GM23338 (cell line): ENCODE results near the gene PDHX. TPM values are rescaled to one million over a fixed set of nuclear protein-coding genes. Genes with fewer than 3 reads are reported as not detected.

ENCODE experiments used
- ATAC-seq: fragments of 200-7000 bp; cut with Tn5 transposase; 3 replicates; pipeline ENCODE4 v1.9.1; 2020
- DNase-seq: peaks from one replicate; pipeline ENCODE4 v3.0.0-alpha.2; 2015; ENCODE audit warnings: low spot score
- H2AFZ ChIP-seq: fragments of 200-600 bp; sonication (generic); 2 replicates; pipeline ENCODE4 v1.8.0; 2016; ENCODE audit warnings: antibody characterized with exemption, mild to moderate bottlenecking, moderate library complexity
- H3F3A ChIP-seq: fragments of 200-600 bp; sonication (generic); replicated peaks from 2 replicates; pipeline ENCODE4 v1.8.0; 2017; ENCODE audit warnings: antibody characterized with exemption, mixed run types, low read depth
- H3K27ac ChIP-seq: fragments of 200-600 bp; sonication (generic); 2 replicates; pipeline ENCODE4 v1.6.1; 2016; ENCODE audit warnings: low read depth
- H3K27me3 ChIP-seq: fragments of 200-600 bp; sonication (generic); 2 replicates; pipeline ENCODE4 v1.8.0; 2016; ENCODE audit warnings: mild to moderate bottlenecking, mixed run types, moderate library complexity; ENCODE audit not compliant: insufficient read depth
- H3K36me3 ChIP-seq: fragments of 200-600 bp; sonication (generic); 2 replicates; pipeline ENCODE4 v1.8.0; 2016; ENCODE audit warnings: mild to moderate bottlenecking; ENCODE audit not compliant: insufficient read depth
- H3K4me1 ChIP-seq: fragments of 200-600 bp; sonication (generic); 2 replicates; pipeline ENCODE4 v1.8.0; 2016; ENCODE audit warnings: mild to moderate bottlenecking, moderate library complexity; ENCODE audit not compliant: insufficient read depth
- H3K4me2 ChIP-seq: fragments of 200-600 bp; sonication (generic); 2 replicates; pipeline ENCODE4 v1.7.1; 2017; ENCODE audit warnings: mixed run types
- H3K4me3 ChIP-seq: fragments of 200-600 bp; sonication (generic); 2 replicates; pipeline ENCODE4 v1.6.1; 2016; ENCODE audit warnings: mixed run types
- H3K79me2 ChIP-seq: fragments of 200-600 bp; sonication (generic); replicated peaks from 2 replicates; pipeline ENCODE4 v1.8.0; 2017; ENCODE audit warnings: mild to moderate bottlenecking; ENCODE audit not compliant: insufficient read depth
- H3K9me2 ChIP-seq: fragments of 200-600 bp; sonication (generic); 2 replicates; pipeline ENCODE4 v1.8.0; 2017; ENCODE audit not compliant: insufficient read depth
- H4K20me1 ChIP-seq: fragments of 200-600 bp; sonication (generic); replicated peaks from 2 replicates; pipeline ENCODE4 v1.8.0; 2017; ENCODE audit warnings: mild to moderate bottlenecking; ENCODE audit not compliant: insufficient read depth
- H3K27ac Mint-ChIP-seq: 2 replicates; pipeline ENCODE4 v1.8.0; 2020; ENCODE audit warnings: inconsistent platforms, mild to moderate bottlenecking, moderate library complexity, mixed read lengths
- H3K27me3 Mint-ChIP-seq: 3 replicates; pipeline ENCODE4 v1.8.0; 2022; ENCODE audit warnings: low read depth, mild to moderate bottlenecking, moderate library complexity, mixed read lengths, inconsistent platforms; ENCODE audit not compliant: insufficient read depth, poor library complexity
- H3K36me3 Mint-ChIP-seq: 3 replicates; pipeline ENCODE4 v1.8.0; 2021; ENCODE audit warnings: low read depth, mild to moderate bottlenecking, inconsistent platforms, moderate library complexity, mixed read lengths
- H3K4me1 Mint-ChIP-seq: 3 replicates; pipeline ENCODE4 v1.8.0; 2020; ENCODE audit warnings: mild to moderate bottlenecking, inconsistent platforms, mixed read lengths
- H3K4me3 Mint-ChIP-seq: 3 replicates; pipeline ENCODE4 v1.8.0; 2021; ENCODE audit warnings: moderate library complexity, mild to moderate bottlenecking, inconsistent platforms, mixed read lengths
- H3K9me3 Mint-ChIP-seq: 3 replicates; pipeline ENCODE4 v1.8.0; 2020; ENCODE audit warnings: moderate library complexity, mild to moderate bottlenecking, inconsistent platforms, mixed read lengths
- CREB1 ChIP-seq: fragments of 250-450 bp; sonication (Bioruptor Pico); IDR thresholded peaks from 2 replicates; pipeline ENCODE4 v1.5.0; 2020; ENCODE audit warnings: low read depth, mild to moderate bottlenecking, moderate library complexity
- EZH2 ChIP-seq: fragments of 200-600 bp; sonication (generic); IDR thresholded peaks from one replicate; pipeline ENCODE4 v1.8.0; 2017; ENCODE audit warnings: antibody characterized with exemption, mild to moderate bottlenecking, low read depth; ENCODE audit not compliant: unreplicated experiment
- EZH2phosphoT487 ChIP-seq: fragments of 200-600 bp; sonication (generic); IDR thresholded peaks from one replicate; pipeline ENCODE4 v1.8.1; 2018; ENCODE audit warnings: antibody characterized with exemption; ENCODE audit not compliant: unreplicated experiment
- JUNB ChIP-seq: IDR thresholded peaks from one replicate; pipeline ENCODE4 v1.6.1; 2016; ENCODE audit warnings: antibody characterized with exemption; ENCODE audit not compliant: unreplicated experiment
- NANOG ChIP-seq: IDR thresholded peaks from 2 replicates; pipeline ENCODE4 v1.6.1; 2016; ENCODE audit warnings: antibody characterized with exemption, borderline replicate concordance
- POLR2AphosphoS5 ChIP-seq: IDR thresholded peaks from 2 replicates; pipeline ENCODE4 v1.6.1; 2016; ENCODE audit warnings: antibody characterized with exemption, low read depth
- STAT1 ChIP-seq: IDR thresholded peaks from one replicate; pipeline ENCODE4 v1.6.1; 2016; ENCODE audit warnings: antibody characterized with exemption; ENCODE audit not compliant: unreplicated experiment
- ZNF114 ChIP-seq: fragments of 250-450 bp; sonication (Bioruptor Pico); IDR thresholded peaks from 2 replicates; pipeline ENCODE4 v1.5.0; 2020; ENCODE audit warnings: mild to moderate bottlenecking, moderate library complexity
- ZNF331 ChIP-seq: fragments of 250-450 bp; sonication (Bioruptor Pico); IDR thresholded peaks from 2 replicates; pipeline ENCODE4 v1.5.0; 2020; ENCODE audit warnings: low read depth, mild to moderate bottlenecking, moderate library complexity
- polyA plus RNA-seq: library from polyadenylated mRNA; unstranded; fragments of >200 nt; fragmentation: Nextera tagmentation; extraction: Ambion mirVana; gene quantifications from 2 replicates; pipeline ENCODE4 v1.2.1, GENCODE V29; 2016
- total RNA-seq: library from RNA; depleted of rRNA; stranded (reverse); fragments of >200 nt; shearing (Covaris generic); gene quantifications from 2 replicates; pipeline ENCODE4 v1.2.3, GENCODE V29; 2014
- TF ChIP-seq, protein P1 (sequence below): IDR thresholded peaks from 2 replicates; pipeline ENCODE4 v1.6.1; 2016; ENCODE audit warnings: antibody characterized with exemption
- TF ChIP-seq, protein P2 (sequence below), 2 experiments: fragments of 200-600 bp in 1 of 2; sonication (generic) in 1 of 2; conservative IDR thresholded peaks; 2 replicates each; pipeline versions ENCODE4 v1.5.1 to v1.6.1; 2016 to 2017; ENCODE audit warnings: antibody characterized with exemption in 2 of 2, low read depth in 2 of 2, mild to moderate bottlenecking in 2 of 2, moderate library complexity in 1 of 2
- TF ChIP-seq, protein P3 (sequence below): IDR thresholded peaks from one replicate; pipeline ENCODE4 v1.6.1; 2018; ENCODE audit warnings: antibody characterized with exemption; ENCODE audit not compliant: unreplicated experiment
- TF ChIP-seq, protein P4 (sequence below): fragments of 250-450 bp; sonication (Bioruptor Pico); IDR thresholded peaks from 2 replicates; pipeline ENCODE4 v1.5.0; 2020; ENCODE audit warnings: mild to moderate bottlenecking, moderate library complexity

The PDHX gene
- total and polyA plus RNA-seq, 2 experiments from 2014 or later: 36.9 to 40.2 TPM

DNA sequence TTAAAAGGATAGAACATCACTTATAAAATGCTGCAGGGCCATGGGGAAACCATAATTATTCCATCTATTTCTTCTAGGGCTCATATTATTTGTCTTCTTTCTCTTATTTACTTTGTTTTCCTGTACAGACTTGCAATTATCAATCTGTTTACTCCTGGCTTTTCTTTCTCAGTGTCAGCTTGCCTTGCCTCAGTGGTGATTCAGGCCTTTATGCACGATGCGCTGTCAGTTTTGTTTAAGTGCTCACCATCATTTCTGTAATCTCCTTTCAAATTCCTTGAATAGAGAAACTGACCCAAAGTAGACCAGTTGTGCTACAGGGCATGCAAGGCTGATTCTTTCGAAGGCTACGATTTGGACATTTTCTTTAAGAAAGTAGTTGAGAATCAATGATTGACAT lies 4.7 kb downstream of the PDHX start:
- no peaks in the 10 kb centered on the region for H3K27me3 ChIP-seq
- Mint-ChIP-seq H3K36me3 (peaks cover 3% of the 10 kb centered on the region; the same call in 1 of the 3 replicates), H3K27me3 (peaks cover 3% of the 10 kb centered on the region), H3K27ac (no peak overlapping the region), H3K9me3 (no peaks in the 10 kb centered on the region), H3K4me3 (no peak overlapping the region), H3K4me1 (peaks cover 14% of the 10 kb centered on the region; the same call in 2 of the 3 replicates)
- no peak overlapping the region for H2AFZ ChIP-seq
- no peak overlapping the region for H3K4me3 ChIP-seq
- H3F3A ChIP-seq: no peaks in the 10 kb centered on the region
- H3K36me3 ChIP-seq: no peaks in the 10 kb centered on the region
- H3K4me2 ChIP-seq: no peak overlapping the region
- no peak overlapping the region for H3K27ac ChIP-seq
- peaks cover 26% of the 10 kb centered on the region for H4K20me1 ChIP-seq
- DNase-seq: no peak
- no peak for ATAC-seq
- TF ChIP-seq, protein P1, sequence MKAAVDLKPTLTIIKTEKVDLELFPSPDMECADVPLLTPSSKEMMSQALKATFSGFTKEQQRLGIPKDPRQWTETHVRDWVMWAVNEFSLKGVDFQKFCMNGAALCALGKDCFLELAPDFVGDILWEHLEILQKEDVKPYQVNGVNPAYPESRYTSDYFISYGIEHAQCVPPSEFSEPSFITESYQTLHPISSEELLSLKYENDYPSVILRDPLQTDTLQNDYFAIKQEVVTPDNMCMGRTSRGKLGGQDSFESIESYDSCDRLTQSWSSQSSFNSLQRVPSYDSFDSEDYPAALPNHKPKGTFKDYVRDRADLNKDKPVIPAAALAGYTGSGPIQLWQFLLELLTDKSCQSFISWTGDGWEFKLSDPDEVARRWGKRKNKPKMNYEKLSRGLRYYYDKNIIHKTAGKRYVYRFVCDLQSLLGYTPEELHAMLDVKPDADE: no peak
- TF ChIP-seq, protein P2, sequence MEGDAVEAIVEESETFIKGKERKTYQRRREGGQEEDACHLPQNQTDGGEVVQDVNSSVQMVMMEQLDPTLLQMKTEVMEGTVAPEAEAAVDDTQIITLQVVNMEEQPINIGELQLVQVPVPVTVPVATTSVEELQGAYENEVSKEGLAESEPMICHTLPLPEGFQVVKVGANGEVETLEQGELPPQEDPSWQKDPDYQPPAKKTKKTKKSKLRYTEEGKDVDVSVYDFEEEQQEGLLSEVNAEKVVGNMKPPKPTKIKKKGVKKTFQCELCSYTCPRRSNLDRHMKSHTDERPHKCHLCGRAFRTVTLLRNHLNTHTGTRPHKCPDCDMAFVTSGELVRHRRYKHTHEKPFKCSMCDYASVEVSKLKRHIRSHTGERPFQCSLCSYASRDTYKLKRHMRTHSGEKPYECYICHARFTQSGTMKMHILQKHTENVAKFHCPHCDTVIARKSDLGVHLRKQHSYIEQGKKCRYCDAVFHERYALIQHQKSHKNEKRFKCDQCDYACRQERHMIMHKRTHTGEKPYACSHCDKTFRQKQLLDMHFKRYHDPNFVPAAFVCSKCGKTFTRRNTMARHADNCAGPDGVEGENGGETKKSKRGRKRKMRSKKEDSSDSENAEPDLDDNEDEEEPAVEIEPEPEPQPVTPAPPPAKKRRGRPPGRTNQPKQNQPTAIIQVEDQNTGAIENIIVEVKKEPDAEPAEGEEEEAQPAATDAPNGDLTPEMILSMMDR (conservative IDR thresholded peaks at IDR 0.05; ENCODE audit: low read depth in 2 of 2): no peak
- TF ChIP-seq EZH2phosphoT487 (no peak), ZNF114 (CRISPR knock-in tag) (no peak), STAT1 (no peak), CREB1 (CRISPR knock-in tag) (no peak), EZH2 (no peak), ZNF331 (CRISPR knock-in tag) (no peak), JUNB (no peak), NANOG (no peak), POLR2AphosphoS5 (no peak)
- TF ChIP-seq, protein P3, sequence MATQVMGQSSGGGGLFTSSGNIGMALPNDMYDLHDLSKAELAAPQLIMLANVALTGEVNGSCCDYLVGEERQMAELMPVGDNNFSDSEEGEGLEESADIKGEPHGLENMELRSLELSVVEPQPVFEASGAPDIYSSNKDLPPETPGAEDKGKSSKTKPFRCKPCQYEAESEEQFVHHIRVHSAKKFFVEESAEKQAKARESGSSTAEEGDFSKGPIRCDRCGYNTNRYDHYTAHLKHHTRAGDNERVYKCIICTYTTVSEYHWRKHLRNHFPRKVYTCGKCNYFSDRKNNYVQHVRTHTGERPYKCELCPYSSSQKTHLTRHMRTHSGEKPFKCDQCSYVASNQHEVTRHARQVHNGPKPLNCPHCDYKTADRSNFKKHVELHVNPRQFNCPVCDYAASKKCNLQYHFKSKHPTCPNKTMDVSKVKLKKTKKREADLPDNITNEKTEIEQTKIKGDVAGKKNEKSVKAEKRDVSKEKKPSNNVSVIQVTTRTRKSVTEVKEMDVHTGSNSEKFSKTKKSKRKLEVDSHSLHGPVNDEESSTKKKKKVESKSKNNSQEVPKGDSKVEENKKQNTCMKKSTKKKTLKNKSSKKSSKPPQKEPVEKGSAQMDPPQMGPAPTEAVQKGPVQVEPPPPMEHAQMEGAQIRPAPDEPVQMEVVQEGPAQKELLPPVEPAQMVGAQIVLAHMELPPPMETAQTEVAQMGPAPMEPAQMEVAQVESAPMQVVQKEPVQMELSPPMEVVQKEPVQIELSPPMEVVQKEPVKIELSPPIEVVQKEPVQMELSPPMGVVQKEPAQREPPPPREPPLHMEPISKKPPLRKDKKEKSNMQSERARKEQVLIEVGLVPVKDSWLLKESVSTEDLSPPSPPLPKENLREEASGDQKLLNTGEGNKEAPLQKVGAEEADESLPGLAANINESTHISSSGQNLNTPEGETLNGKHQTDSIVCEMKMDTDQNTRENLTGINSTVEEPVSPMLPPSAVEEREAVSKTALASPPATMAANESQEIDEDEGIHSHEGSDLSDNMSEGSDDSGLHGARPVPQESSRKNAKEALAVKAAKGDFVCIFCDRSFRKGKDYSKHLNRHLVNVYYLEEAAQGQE: no peak
- TF ChIP-seq, protein P4, sequence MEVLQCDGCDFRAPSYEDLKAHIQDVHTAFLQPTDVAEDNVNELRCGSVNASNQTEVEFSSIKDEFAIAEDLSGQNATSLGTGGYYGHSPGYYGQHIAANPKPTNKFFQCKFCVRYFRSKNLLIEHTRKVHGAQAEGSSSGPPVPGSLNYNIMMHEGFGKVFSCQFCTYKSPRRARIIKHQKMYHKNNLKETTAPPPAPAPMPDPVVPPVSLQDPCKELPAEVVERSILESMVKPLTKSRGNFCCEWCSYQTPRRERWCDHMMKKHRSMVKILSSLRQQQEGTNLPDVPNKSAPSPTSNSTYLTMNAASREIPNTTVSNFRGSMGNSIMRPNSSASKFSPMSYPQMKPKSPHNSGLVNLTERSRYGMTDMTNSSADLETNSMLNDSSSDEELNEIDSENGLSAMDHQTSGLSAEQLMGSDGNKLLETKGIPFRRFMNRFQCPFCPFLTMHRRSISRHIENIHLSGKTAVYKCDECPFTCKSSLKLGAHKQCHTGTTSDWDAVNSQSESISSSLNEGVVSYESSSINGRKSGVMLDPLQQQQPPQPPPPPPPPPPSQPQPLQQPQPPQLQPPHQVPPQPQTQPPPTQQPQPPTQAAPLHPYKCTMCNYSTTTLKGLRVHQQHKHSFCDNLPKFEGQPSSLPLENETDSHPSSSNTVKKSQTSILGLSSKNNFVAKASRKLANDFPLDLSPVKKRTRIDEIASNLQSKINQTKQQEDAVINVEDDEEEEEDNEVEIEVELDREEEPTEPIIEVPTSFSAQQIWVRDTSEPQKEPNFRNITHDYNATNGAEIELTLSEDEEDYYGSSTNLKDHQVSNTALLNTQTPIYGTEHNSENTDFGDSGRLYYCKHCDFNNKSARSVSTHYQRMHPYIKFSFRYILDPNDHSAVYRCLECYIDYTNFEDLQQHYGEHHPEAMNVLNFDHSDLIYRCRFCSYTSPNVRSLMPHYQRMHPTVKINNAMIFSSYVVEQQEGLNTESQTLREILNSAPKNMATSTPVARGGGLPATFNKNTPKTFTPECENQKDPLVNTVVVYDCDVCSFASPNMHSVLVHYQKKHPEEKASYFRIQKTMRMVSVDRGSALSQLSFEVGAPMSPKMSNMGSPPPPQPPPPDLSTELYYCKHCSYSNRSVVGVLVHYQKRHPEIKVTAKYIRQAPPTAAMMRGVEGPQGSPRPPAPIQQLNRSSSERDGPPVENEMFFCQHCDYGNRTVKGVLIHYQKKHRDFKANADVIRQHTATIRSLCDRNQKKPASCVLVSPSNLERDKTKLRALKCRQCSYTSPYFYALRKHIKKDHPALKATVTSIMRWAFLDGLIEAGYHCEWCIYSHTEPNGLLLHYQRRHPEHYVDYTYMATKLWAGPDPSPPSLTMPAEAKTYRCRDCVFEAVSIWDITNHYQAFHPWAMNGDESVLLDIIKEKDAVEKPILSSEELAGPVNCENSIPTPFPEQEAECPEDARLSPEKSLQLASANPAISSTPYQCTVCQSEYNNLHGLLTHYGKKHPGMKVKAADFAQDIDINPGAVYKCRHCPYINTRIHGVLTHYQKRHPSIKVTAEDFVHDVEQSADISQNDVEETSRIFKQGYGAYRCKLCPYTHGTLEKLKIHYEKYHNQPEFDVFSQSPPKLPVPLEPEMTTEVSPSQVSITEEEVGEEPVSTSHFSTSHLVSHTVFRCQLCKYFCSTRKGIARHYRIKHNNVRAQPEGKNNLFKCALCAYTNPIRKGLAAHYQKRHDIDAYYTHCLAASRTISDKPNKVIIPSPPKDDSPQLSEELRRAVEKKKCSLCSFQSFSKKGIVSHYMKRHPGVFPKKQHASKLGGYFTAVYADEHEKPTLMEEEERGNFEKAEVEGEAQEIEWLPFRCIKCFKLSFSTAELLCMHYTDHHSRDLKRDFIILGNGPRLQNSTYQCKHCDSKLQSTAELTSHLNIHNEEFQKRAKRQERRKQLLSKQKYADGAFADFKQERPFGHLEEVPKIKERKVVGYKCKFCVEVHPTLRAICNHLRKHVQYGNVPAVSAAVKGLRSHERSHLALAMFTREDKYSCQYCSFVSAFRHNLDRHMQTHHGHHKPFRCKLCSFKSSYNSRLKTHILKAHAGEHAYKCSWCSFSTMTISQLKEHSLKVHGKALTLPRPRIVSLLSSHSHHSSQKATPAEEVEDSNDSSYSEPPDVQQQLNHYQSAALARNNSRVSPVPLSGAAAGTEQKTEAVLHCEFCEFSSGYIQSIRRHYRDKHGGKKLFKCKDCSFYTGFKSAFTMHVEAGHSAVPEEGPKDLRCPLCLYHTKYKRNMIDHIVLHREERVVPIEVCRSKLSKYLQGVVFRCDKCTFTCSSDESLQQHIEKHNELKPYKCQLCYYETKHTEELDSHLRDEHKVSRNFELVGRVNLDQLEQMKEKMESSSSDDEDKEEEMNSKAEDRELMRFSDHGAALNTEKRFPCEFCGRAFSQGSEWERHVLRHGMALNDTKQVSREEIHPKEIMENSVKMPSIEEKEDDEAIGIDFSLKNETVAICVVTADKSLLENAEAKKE (CRISPR knock-in tag): no peak
- peaks cover 5% of the 10 kb centered on the region for H3K4me1 ChIP-seq
- no peaks in the 10 kb centered on the region for H3K9me2 ChIP-seq
- peaks cover 89% of the 10 kb centered on the region for H3K79me2 ChIP-seq
